ENCODE measurements around the gene CAMK2A. TPM values are rescaled to one million over a fixed set of nuclear protein-coding genes. Genes with fewer than 3 reads are reported as not detected.

Gene CAMK2A
- total RNA-seq, 4 donors from 2014 or later = 0.32 to 0.82 TPM; not detected in 2

- Histone ChIP-seq H3K27me3 (no peaks in the 10 kb centered on the region), H3K4me1 (peaks cover 45 to 96% (median 80%) of the 10 kb centered on the region in 4 donors), H3K27ac (peak overlapping the region; percentile 39 to 88 (median 87)), H3K9me3 (no peaks in the 10 kb centered on the region), H3K4me3 (no peak overlapping the region), H3K36me3 (no peaks in the 10 kb centered on the region)
- in situ Hi-C loops (cut with MboI; ENCODE audit: low pct_ligation_motif_present in 1 of 4, low pct_unique_long_range_greater_than_20kb in 1 of 4, low sequenced_read_pairs in 3 of 4) = no loop called here
- no peak for DNase-seq
- TF ChIP-seq CTCF (IDR thresholded peaks at IDR 0.05) (no peak), POLR2AphosphoS5 (IDR thresholded peaks at IDR 0.05) (no peak), EP300 (IDR thresholded peaks at IDR 0.05; ENCODE audit: low read depth) (no peak), POLR2A (IDR thresholded peaks at IDR 0.05) (no peak)
- intact Hi-C loops (cut with DNase I; ENCODE audit: low total_unique reads) = no loop called here
- WGBS, 2 donors (ENCODE audit: low coverage in 1 of 2) = 48% methylated on average over 8 of the region's 8 CpGs; no CpG with 5 or more reads in 1 of the 2 donors
These were observed 112.7 kb downstream of the CAMK2A start for GRCh38 chr5:150176745-150177477.

GRCh38 chr5:150175536-150175935, 114.0 kb downstream of the CAMK2A start:
- peaks cover 31 to 86% (median 71%) of the 10 kb centered on the region in 4 donors for H3K4me1 ChIP-seq
- no peak for DNase-seq
- intact Hi-C loops (cut with DNase I; ENCODE audit: low total_unique reads) (no loop called here), in situ Hi-C loops (cut with MboI; ENCODE audit: low pct_ligation_motif_present in 1 of 4, low pct_unique_long_range_greater_than_20kb in 1 of 4, low sequenced_read_pairs in 3 of 4) (no loop called here)
- no peak for TF ChIP-seq EP300 (IDR thresholded peaks at IDR 0.05; ENCODE audit: low read depth)
- TF ChIP-seq POLR2AphosphoS5 (IDR thresholded peaks at IDR 0.05) = no peak
- TF ChIP-seq POLR2A (IDR thresholded peaks at IDR 0.05) = no peak
- TF ChIP-seq CTCF (IDR thresholded peaks at IDR 0.05) = peak in 4 of 5 experiments; percentile 38 to 50 (median 40)
- no peak overlapping the region for H3K4me3 ChIP-seq
- peaks cover 0 to 3% (median 0%) of the 10 kb centered on the region in 4 donors for H3K36me3 ChIP-seq
- 20 to 74% methylated on average over 2 to 5 of the region's 5 CpGs for WGBS, 2 donors (ENCODE audit: low coverage in 1 of 2)
- H3K27me3 ChIP-seq = no peaks in the 10 kb centered on the region
- peak overlapping the region; percentile 39 to 88 (median 87) for H3K27ac ChIP-seq
- H3K9me3 ChIP-seq = no peaks in the 10 kb centered on the region

- Histone ChIP-seq H3K4me1 (peaks cover 26 to 82% (median 66%) of the 10 kb centered on the region in 4 donors), H3K36me3 (peaks cover 0 to 3% (median 0%) of the 10 kb centered on the region in 4 donors), H3K27me3 (no peaks in the 10 kb centered on the region), H3K9me3 (no peaks in the 10 kb centered on the region), H3K27ac (peak overlapping the region in 3 of 4 donors; percentile 39 to 88 (median 88)), H3K4me3 (no peak overlapping the region)
- TF ChIP-seq POLR2A (IDR thresholded peaks at IDR 0.05) (no peak), CTCF (IDR thresholded peaks at IDR 0.05) (no peak), EP300 (IDR thresholded peaks at IDR 0.05; ENCODE audit: low read depth) (no peak), POLR2AphosphoS5 (IDR thresholded peaks at IDR 0.05) (no peak)
- 28 to 38% methylated on average over 1 of the region's 1 CpG for WGBS, 2 donors (ENCODE audit: low coverage in 1 of 2)
- DNase-seq = no peak
- intact Hi-C loops (cut with DNase I; ENCODE audit: low total_unique reads) = no loop called here
- in situ Hi-C loops (cut with MboI; ENCODE audit: low pct_ligation_motif_present in 1 of 4, low pct_unique_long_range_greater_than_20kb in 1 of 4, low sequenced_read_pairs in 3 of 4) = no loop called here
These were observed 114.5 kb downstream of the CAMK2A start for GRCh38 chr5:150175076-150175475.

- no peak for TF ChIP-seq CTCF (IDR thresholded peaks at IDR 0.05)
- no peak for TF ChIP-seq POLR2A (IDR thresholded peaks at IDR 0.05)
- TF ChIP-seq POLR2AphosphoS5 (IDR thresholded peaks at IDR 0.05) = no peak
- no peak for TF ChIP-seq EP300 (IDR thresholded peaks at IDR 0.05; ENCODE audit: low read depth)
- no peak for DNase-seq
- H3K36me3 ChIP-seq = peaks cover 0 to 3% (median 0%) of the 10 kb centered on the region in 4 donors
- WGBS, 2 donors (ENCODE audit: low coverage in 1 of 2) = 74% methylated on average over 6 of the region's 6 CpGs; no CpG with 5 or more reads in 1 of the 2 donors
- H3K9me3 ChIP-seq = no peaks in the 10 kb centered on the region
- H3K4me1 ChIP-seq = peaks cover 18 to 80% (median 60%) of the 10 kb centered on the region in 4 donors
- H3K27me3 ChIP-seq = no peaks in the 10 kb centered on the region
- in situ Hi-C loops (cut with MboI; ENCODE audit: low pct_ligation_motif_present in 1 of 4, low pct_unique_long_range_greater_than_20kb in 1 of 4, low sequenced_read_pairs in 3 of 4) = loop anchor here in 2 of 4 donors (25.0 kb wide), 1 partner anchor 263 kb away; the partner anchor contains the start of gene RPS14 (in 2 of the 2)
- intact Hi-C loops (cut with DNase I; ENCODE audit: low total_unique reads) = no loop called here
- no peak overlapping the region for H3K4me3 ChIP-seq
- H3K27ac ChIP-seq = peak overlapping the region; percentile 46 to 62 (median 50)
These were observed 115.3 kb downstream of the CAMK2A start for GRCh38 chr5:150174285-150174684.

Data from transverse colon (tissue), 4 donors.